GM12891 (cell line): ENCODE data around the gene TOGARAM1.

Experiments used
- POLR2A ChIP-seq: IDR thresholded peaks from 2 replicates; pipeline ENCODE4 v1.6.1; 2011; ENCODE audit warnings: low read depth, low read length, control low read depth
- POLR2AphosphoS5 ChIP-seq: IDR thresholded peaks from 2 replicates; pipeline ENCODE4 v1.6.1; 2011; ENCODE audit warnings: low read depth, low read length, control low read depth
- POU2F2 ChIP-seq: IDR thresholded peaks from 2 replicates; pipeline ENCODE4 v1.6.1; 2011; ENCODE audit warnings: low read depth, mild to moderate bottlenecking, control low read depth, low read length, moderate library complexity
- SPI1 ChIP-seq: IDR thresholded peaks from 2 replicates; pipeline ENCODE4 v1.6.1; 2011; ENCODE audit warnings: low read depth, low read length, control low read depth
- TAF1 ChIP-seq: IDR thresholded peaks from 2 replicates; pipeline ENCODE4 v1.6.1; 2011; ENCODE audit warnings: low read depth, low read length, control low read depth

DNA sequence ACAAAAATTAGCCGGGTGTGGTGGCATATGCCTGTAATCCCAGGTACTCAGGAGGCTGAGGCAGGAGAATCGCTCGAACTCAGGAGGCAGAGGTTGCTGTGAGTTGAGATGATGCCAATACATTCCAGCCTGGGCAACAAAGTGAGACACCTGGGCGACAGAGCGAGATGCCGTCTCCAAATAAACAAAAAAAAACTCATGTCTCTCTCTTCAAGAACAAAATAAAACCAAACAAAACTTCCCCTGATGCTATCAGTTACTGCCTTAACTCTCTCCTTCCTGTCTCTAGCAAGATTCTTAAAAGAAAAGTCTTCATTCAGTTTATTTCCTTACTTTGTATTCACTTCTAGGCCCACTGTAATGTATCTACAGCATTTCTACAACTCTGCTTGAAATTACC lies 21.0 kb upstream of the TOGARAM1 start:
- TF ChIP-seq POLR2A (no peak), TAF1 (no peak), POLR2AphosphoS5 (no peak), POU2F2 (no peak), SPI1 (no peak)
